Activated naive CD4-positive, alpha-beta T cell (primary cell): Measurements from ENCODE around the gene LIAS.
A peak's percentile ranks its signal among the peaks of the same experiment; 100 is the strongest.
"Not testable (repeated sequence)": the region's sequence is repeated elsewhere in the genome, so short reads cannot be mapped to it uniquely, and the experiment has no call there.

Source experiments
- DNase-seq, 4 experiments: peaks; one replicate each; lab custom pipeline; 2025; lab: John Stamatoyannopoulos, UW

The LIAS gene

GRCh38 chr4:39497909-39498726, 39.3 kb downstream of the LIAS start:
- DNase-seq: no peak

- no peak for DNase-seq
These were observed 39.8 kb downstream of the LIAS start for GRCh38 chr4:39498727-39499020.

GRCh38 chr4:39502019-39502663, 43.3 kb downstream of the LIAS start:
- no peak for DNase-seq

- DNase-seq: not testable (repeated sequence)
These were observed 43.8 kb downstream of the LIAS start for GRCh38 chr4:39502664-39503035.

- DNase-seq: no peak
These were observed 45.7 kb downstream of the LIAS start for GRCh38 chr4:39504538-39504937.

GRCh38 chr4:39505581-39505980, 46.7 kb downstream of the LIAS start:
- no peak for DNase-seq

- no peak for DNase-seq
These were observed 51.6 kb downstream of the LIAS start for GRCh38 chr4:39510348-39510929.

- DNase-seq: not testable (repeated sequence)
These were observed 55.4 kb downstream of the LIAS start for GRCh38 chr4:39514266-39514665.

GRCh38 chr4:39514888-39515401, 56.1 kb downstream of the LIAS start:
- no peak for DNase-seq

- not testable (repeated sequence) for DNase-seq
These were observed 57.0 kb downstream of the LIAS start for GRCh38 chr4:39515669-39516401.

- DNase-seq: no peak
These were observed 57.6 kb downstream of the LIAS start for GRCh38 chr4:39516407-39516966.

- DNase-seq: no peak
These were observed 59.6 kb downstream of the LIAS start for GRCh38 chr4:39518484-39518883.

- DNase-seq: no peak
These were observed 62.5 kb downstream of the LIAS start for GRCh38 chr4:39521253-39521919.

GRCh38 chr4:39522068-39522467, 63.2 kb downstream of the LIAS start:
- DNase-seq: no peak

- DNase-seq: no peak
These were observed 65.5 kb downstream of the LIAS start for GRCh38 chr4:39524161-39524957.

GRCh38 chr4:39525822-39526690, 67.2 kb downstream of the LIAS start:
- no peak for DNase-seq

GRCh38 chr4:39526765-39527295, 68.0 kb downstream of the LIAS start:
- no peak for DNase-seq

- DNase-seq: peak; percentile 60 to 88 (median 69)
These were observed 68.6 kb downstream of the LIAS start, which contains the start of gene UGDH for GRCh38 chr4:39527296-39528060. Gene UGDH, minus strand, starts transcription at chr4:39527439. Its CDS starts 5,927 bp downstream, at chr4:39521512.
